SKM-1 treated with dmso at 0.1 percent for 144 hours (cell line): ENCODE measurements around the gene CNTN5.
"Not testable (repeated sequence)": the region's sequence is repeated elsewhere in the genome, so short reads cannot be mapped to it uniquely, and the experiment has no call there.

ENCODE experiments used
- DNase-seq: peaks from one replicate; lab custom pipeline; 2025; ENCODE audit not compliant: unreplicated experiment; lab: John Stamatoyannopoulos, UW

Gene CNTN5

GRCh38 chr11:100274466-100274865 lies 1253.7 kb downstream of the CNTN5 start:
- DNase-seq: not testable (repeated sequence)

GRCh38 chr11:100294748-100295147 lies 1274.0 kb downstream of the CNTN5 start:
- no peak for DNase-seq

- DNase-seq: no peak
Measured at GRCh38 chr11:100296051-100296679, 1275.4 kb downstream of the CNTN5 start.

- DNase-seq: no peak
Measured at GRCh38 chr11:100297516-100297915, 1276.8 kb downstream of the CNTN5 start.

GRCh38 chr11:100302824-100303223 lies 1282.1 kb downstream of the CNTN5 start:
- DNase-seq: no peak

GRCh38 chr11:100303897-100304296 lies 1283.1 kb downstream of the CNTN5 start:
- DNase-seq: no peak

- no peak for DNase-seq
Measured at GRCh38 chr11:100308202-100308601, 1287.5 kb downstream of the CNTN5 start.

GRCh38 chr11:100315946-100316345 lies 1295.2 kb downstream of the CNTN5 start:
- DNase-seq: no peak

GRCh38 chr11:100316952-100317351 lies 1296.2 kb downstream of the CNTN5 start:
- no peak for DNase-seq

- DNase-seq: no peak
Measured at GRCh38 chr11:100319691-100320090, 1298.9 kb downstream of the CNTN5 start.

- DNase-seq: no peak
Measured at GRCh38 chr11:100328626-100329340, 1308.0 kb downstream of the CNTN5 start.

GRCh38 chr11:100329352-100329751 lies 1308.6 kb downstream of the CNTN5 start:
- DNase-seq: no peak

GRCh38 chr11:100336873-100337272 lies 1316.1 kb downstream of the CNTN5 start:
- no peak for DNase-seq

GRCh38 chr11:100338144-100338840 lies 1317.5 kb downstream of the CNTN5 start:
- no peak for DNase-seq

- DNase-seq: no peak
Measured at GRCh38 chr11:100340466-100341319, 1319.9 kb downstream of the CNTN5 start.

- DNase-seq: no peak
Measured at GRCh38 chr11:100353083-100353482, 1332.3 kb downstream of the CNTN5 start.

- no peak for DNase-seq
Measured at GRCh38 chr11:100354736-100355135, 1334.0 kb downstream of the CNTN5 start.

- DNase-seq: no peak
Measured at GRCh38 chr11:100356035-100356434, 1335.3 kb downstream of the CNTN5 start.

- DNase-seq: no peak
Measured at GRCh38 chr11:100359281-100359680, 1338.5 kb downstream of the CNTN5 start.

GRCh38 chr11:100367892-100368291 lies 1347.1 kb downstream of the CNTN5 start:
- DNase-seq: no peak

GRCh38 chr11:100383357-100383865 lies 1362.7 kb downstream of the CNTN5 start:
- no peak for DNase-seq
